GM20000 (cell line): ENCODE measurements around the gene FRMD4B.

ENCODE experiments used
- DNase-seq: peaks from one replicate; pipeline ENCODE4 v3.0.0; 2012; ENCODE audit warnings: low spot score
- CTCF ChIP-seq: IDR thresholded peaks from 2 replicates; pipeline ENCODE4 v1.5.1; 2012; ENCODE audit warnings: mild to moderate bottlenecking, control low read depth; ENCODE audit errors: extremely low read depth, missing control alignments

Gene FRMD4B

GRCh38 chr3:69367586-69367985 lies 18.3 kb downstream of the FRMD4B start:
- no peak for DNase-seq
- TF ChIP-seq CTCF: no peak

- DNase-seq: no peak
- no peak for TF ChIP-seq CTCF
Observed at GRCh38 chr3:69364354-69364753, 21.5 kb downstream of the FRMD4B start.

- TF ChIP-seq CTCF: no peak
- no peak for DNase-seq
Observed at GRCh38 chr3:69360690-69361089, 25.2 kb downstream of the FRMD4B start.

- no peak for TF ChIP-seq CTCF
- no peak for DNase-seq
Observed at GRCh38 chr3:69359916-69360315, 26.0 kb downstream of the FRMD4B start.

- no peak for TF ChIP-seq CTCF
- DNase-seq: no peak
Observed at GRCh38 chr3:69359339-69359893, 26.5 kb downstream of the FRMD4B start.

GRCh38 chr3:69357196-69357595 lies 28.7 kb downstream of the FRMD4B start:
- no peak for DNase-seq

GRCh38 chr3:69354948-69355347 lies 30.9 kb downstream of the FRMD4B start:
- DNase-seq: no peak
- TF ChIP-seq CTCF: no peak

More at GRCh38 chr3:69357196-69357595, 28.7 kb downstream of the FRMD4B start:
- TF ChIP-seq CTCF: no peak
